Islet precursor cell (in vitro differentiated cells): Measurements from ENCODE around the gene ZFPM1.

Experiments
- DNase-seq: peaks from one replicate; pipeline ENCODE4 v3.0.0-alpha.2; 2018

Gene ZFPM1

GRCh38 chr16:88548131-88548874, 95.2 kb downstream of the ZFPM1 start:
- no peak for DNase-seq

- no peak for DNase-seq
These were observed 95.9 kb downstream of the ZFPM1 start for GRCh38 chr16:88548985-88549384.

- DNase-seq: no peak
These were observed 96.7 kb downstream of the ZFPM1 start for GRCh38 chr16:88549671-88550245.

GRCh38 chr16:88550246-88550661, 97.2 kb downstream of the ZFPM1 start:
- DNase-seq: no peak

- DNase-seq: no peak
These were observed 99.1 kb downstream of the ZFPM1 start for GRCh38 chr16:88552166-88552565.

GRCh38 chr16:88552815-88553214, 99.7 kb downstream of the ZFPM1 start:
- no peak for DNase-seq

GRCh38 chr16:88553739-88554138, 100.7 kb downstream of the ZFPM1 start:
- DNase-seq: no peak

GRCh38 chr16:88554711-88555264, 101.7 kb downstream of the ZFPM1 start:
- DNase-seq: no peak

GRCh38 chr16:88556294-88556988, 103.4 kb downstream of the ZFPM1 start:
- no peak for DNase-seq

GRCh38 chr16:88558457-88559442, 105.7 kb downstream of the ZFPM1 start:
- DNase-seq: no peak

GRCh38 chr16:88560714-88561484, 107.8 kb downstream of the ZFPM1 start:
- peak; percentile 77 for DNase-seq

GRCh38 chr16:88561485-88562359, 108.6 kb downstream of the ZFPM1 start:
- no peak for DNase-seq

GRCh38 chr16:88566158-88566557, 113.1 kb downstream of the ZFPM1 start:
- DNase-seq: no peak

GRCh38 chr16:88568710-88569613, 115.9 kb downstream of the ZFPM1 start:
- DNase-seq: no peak

- DNase-seq: no peak
These were observed 116.5 kb downstream of the ZFPM1 start for GRCh38 chr16:88569614-88569984.

- peak; percentile 96 for DNase-seq
These were observed 117.1 kb downstream of the ZFPM1 start, which contains the start of gene ZC3H18 for GRCh38 chr16:88569985-88570690. Gene ZC3H18, plus strand, starts transcription at chr16:88570403. Its CDS starts 6,721 bp downstream, at chr16:88577124.

GRCh38 chr16:88570691-88571092, 117.6 kb downstream of the ZFPM1 start:
- DNase-seq: no peak

GRCh38 chr16:88575251-88575650, 122.2 kb downstream of the ZFPM1 start:
- DNase-seq: no peak

GRCh38 chr16:88576307-88576706, 123.2 kb downstream of the ZFPM1 start:
- DNase-seq: no peak
